ENCODE measurements around the gene PTPRN2. TPM values are rescaled to one million over a fixed set of nuclear protein-coding genes. Genes with fewer than 3 reads are reported as not detected.

Gene PTPRN2
- total RNA-seq, 1 donor from 2014 or later, result 1.8 TPM

- Mint-ChIP-seq H3K27ac (no peak overlapping the region), H3K9me3 (no peaks in the 10 kb centered on the region), H3K27me3 (peaks cover 4% of the 10 kb centered on the region), H3K36me3 (ENCODE audit: low read depth) (no peaks in the 10 kb centered on the region), H3K4me1 (peaks cover 1% of the 10 kb centered on the region), H3K4me3 (no peak overlapping the region)
- DNase-seq (no peak), ATAC-seq (ENCODE audit: low read depth) (no peak)
- ChIA-PET POLR2A (no interaction called here), CTCF (no interaction called here)
- intact Hi-C loops (cut with micrococcal nuclease), result no loop called here
- TF ChIP-seq CTCF (IDR thresholded peaks at IDR 0.05), result no peak
Measured at GRCh38 chr7:157607218-157607617, 980.4 kb downstream of the PTPRN2 start.

GRCh38 chr7:157606140-157606539 lies 981.5 kb downstream of the PTPRN2 start:
- no peak for TF ChIP-seq CTCF (IDR thresholded peaks at IDR 0.05)
- ChIA-PET CTCF (no interaction called here), POLR2A (no interaction called here)
- Mint-ChIP-seq H3K4me1 (no peaks in the 10 kb centered on the region), H3K9me3 (no peaks in the 10 kb centered on the region), H3K27ac (no peak overlapping the region), H3K27me3 (peaks cover 8% of the 10 kb centered on the region), H3K4me3 (no peak overlapping the region), H3K36me3 (ENCODE audit: low read depth) (no peaks in the 10 kb centered on the region)
- no peak for ATAC-seq (ENCODE audit: low read depth)
- DNase-seq, result no peak
- intact Hi-C loops (cut with micrococcal nuclease), result no loop called here

GRCh38 chr7:157605638-157606037 lies 982.0 kb downstream of the PTPRN2 start:
- no peaks in the 10 kb centered on the region for H3K36me3 Mint-ChIP-seq (ENCODE audit: low read depth)
- no peak for TF ChIP-seq CTCF (IDR thresholded peaks at IDR 0.05)
- H3K4me3 Mint-ChIP-seq, result no peak overlapping the region
- no peaks in the 10 kb centered on the region for H3K4me1 Mint-ChIP-seq
- H3K9me3 Mint-ChIP-seq, result no peaks in the 10 kb centered on the region
- intact Hi-C loops (cut with micrococcal nuclease), result no loop called here
- no peak for DNase-seq
- H3K27ac Mint-ChIP-seq, result no peak overlapping the region
- no peak for ATAC-seq (ENCODE audit: low read depth)
- ChIA-PET CTCF (no interaction called here), POLR2A (no interaction called here)
- H3K27me3 Mint-ChIP-seq, result peaks cover 8% of the 10 kb centered on the region

GRCh38 chr7:157604661-157605381 lies 982.8 kb downstream of the PTPRN2 start:
- H3K9me3 Mint-ChIP-seq, result no peaks in the 10 kb centered on the region
- H3K27me3 Mint-ChIP-seq, result peaks cover 8% of the 10 kb centered on the region
- H3K4me3 Mint-ChIP-seq, result no peak overlapping the region
- ATAC-seq (ENCODE audit: low read depth), result no peak
- H3K36me3 Mint-ChIP-seq (ENCODE audit: low read depth), result no peaks in the 10 kb centered on the region
- no peak for TF ChIP-seq CTCF (IDR thresholded peaks at IDR 0.05)
- no peak for DNase-seq
- H3K27ac Mint-ChIP-seq, result no peak overlapping the region
- ChIA-PET POLR2A (no interaction called here), CTCF (no interaction called here)
- H3K4me1 Mint-ChIP-seq, result no peaks in the 10 kb centered on the region
- intact Hi-C loops (cut with micrococcal nuclease), result no loop called here

GRCh38 chr7:157603716-157604115 lies 983.9 kb downstream of the PTPRN2 start:
- CTCF ChIA-PET, result no interaction called here
- no peak for TF ChIP-seq CTCF (IDR thresholded peaks at IDR 0.05)
- no peak for ATAC-seq (ENCODE audit: low read depth)
- DNase-seq, result no peak
- Mint-ChIP-seq H3K4me3 (no peak overlapping the region), H3K4me1 (no peaks in the 10 kb centered on the region), H3K36me3 (ENCODE audit: low read depth) (no peaks in the 10 kb centered on the region), H3K27me3 (peaks cover 8% of the 10 kb centered on the region), H3K27ac (no peak overlapping the region), H3K9me3 (no peaks in the 10 kb centered on the region)
- intact Hi-C loops (cut with micrococcal nuclease), result no loop called here
- POLR2A ChIA-PET, result no interaction called here
